ENCODE results near the gene STX12.
A peak's percentile ranks its signal among the peaks of the same experiment; 100 is the strongest.
"Not testable (repeated sequence)": the region's sequence is repeated elsewhere in the genome, so short reads cannot be mapped to it uniquely, and the experiment has no call there.

Gene STX12

GRCh38 chr1:27830621-27831440 is 57.8 kb downstream of the STX12 start, which contains the start of gene PPP1R8:
Gene PPP1R8, plus strand, starts transcription at chr1:27830782. Its CDS starts 54 bp downstream, at chr1:27830836.
- DNase-seq (ENCODE audit: low read depth in 2 of 2): peak; percentile 85 to 87

GRCh38 chr1:27831568-27832410 is 58.8 kb downstream of the STX12 start:
- no peak for DNase-seq (ENCODE audit: low read depth in 2 of 2)

- DNase-seq (ENCODE audit: low read depth in 2 of 2): peak; percentile 15 to 18
Observed at GRCh38 chr1:27832762-27833161, 59.7 kb downstream of the STX12 start.

- DNase-seq (ENCODE audit: low read depth in 2 of 2): no peak
Observed at GRCh38 chr1:27833470-27833869, 60.5 kb downstream of the STX12 start.

- DNase-seq (ENCODE audit: low read depth in 2 of 2): no peak
Observed at GRCh38 chr1:27835046-27835445, 62.0 kb downstream of the STX12 start.

GRCh38 chr1:27835501-27835900 is 62.5 kb downstream of the STX12 start:
- DNase-seq (ENCODE audit: low read depth in 2 of 2): no peak

- no peak for DNase-seq (ENCODE audit: low read depth in 2 of 2)
Observed at GRCh38 chr1:27849951-27850350, 76.9 kb downstream of the STX12 start.

- DNase-seq (ENCODE audit: low read depth in 2 of 2): no peak
Observed at GRCh38 chr1:27855085-27855484, 82.1 kb downstream of the STX12 start.

- no peak for DNase-seq (ENCODE audit: low read depth in 2 of 2)
Observed at GRCh38 chr1:27856561-27857343, 83.7 kb downstream of the STX12 start.

GRCh38 chr1:27857552-27857951 is 84.5 kb downstream of the STX12 start:
- not testable (repeated sequence) for DNase-seq (ENCODE audit: low read depth in 2 of 2)

- DNase-seq (ENCODE audit: low read depth in 2 of 2): peak; percentile 47 to 53
Observed at GRCh38 chr1:27858072-27858948, 85.3 kb downstream of the STX12 start.

- no peak for DNase-seq (ENCODE audit: low read depth in 2 of 2)
Observed at GRCh38 chr1:27858949-27859576, 86.0 kb downstream of the STX12 start.

- no peak for DNase-seq (ENCODE audit: low read depth in 2 of 2)
Observed at GRCh38 chr1:27861436-27861835, 88.4 kb downstream of the STX12 start.

- DNase-seq (ENCODE audit: low read depth in 2 of 2): no peak
Observed at GRCh38 chr1:27862004-27862403, 89.0 kb downstream of the STX12 start.

- peak; percentile 63 to 69 for DNase-seq (ENCODE audit: low read depth in 2 of 2)
Observed at GRCh38 chr1:27862671-27863537, 89.9 kb downstream of the STX12 start.

- no peak for DNase-seq (ENCODE audit: low read depth in 2 of 2)
Observed at GRCh38 chr1:27863538-27863915, 90.5 kb downstream of the STX12 start.

GRCh38 chr1:27864264-27864895 is 91.4 kb downstream of the STX12 start:
- no peak for DNase-seq (ENCODE audit: low read depth in 2 of 2)

- no peak for DNase-seq (ENCODE audit: low read depth in 2 of 2)
Observed at GRCh38 chr1:27865821-27866220, 92.8 kb downstream of the STX12 start.

GRCh38 chr1:27868556-27868931 is 95.5 kb downstream of the STX12 start:
- DNase-seq (ENCODE audit: low read depth in 2 of 2): no peak

Measured in fibroblast of skin of left biceps (primary cell).